ENCODE data around the gene CBR4.
"Not testable (repeated sequence)": the region's sequence is repeated elsewhere in the genome, so short reads cannot be mapped to it uniquely, and the experiment has no call there.

CBR4 gene

DNA sequence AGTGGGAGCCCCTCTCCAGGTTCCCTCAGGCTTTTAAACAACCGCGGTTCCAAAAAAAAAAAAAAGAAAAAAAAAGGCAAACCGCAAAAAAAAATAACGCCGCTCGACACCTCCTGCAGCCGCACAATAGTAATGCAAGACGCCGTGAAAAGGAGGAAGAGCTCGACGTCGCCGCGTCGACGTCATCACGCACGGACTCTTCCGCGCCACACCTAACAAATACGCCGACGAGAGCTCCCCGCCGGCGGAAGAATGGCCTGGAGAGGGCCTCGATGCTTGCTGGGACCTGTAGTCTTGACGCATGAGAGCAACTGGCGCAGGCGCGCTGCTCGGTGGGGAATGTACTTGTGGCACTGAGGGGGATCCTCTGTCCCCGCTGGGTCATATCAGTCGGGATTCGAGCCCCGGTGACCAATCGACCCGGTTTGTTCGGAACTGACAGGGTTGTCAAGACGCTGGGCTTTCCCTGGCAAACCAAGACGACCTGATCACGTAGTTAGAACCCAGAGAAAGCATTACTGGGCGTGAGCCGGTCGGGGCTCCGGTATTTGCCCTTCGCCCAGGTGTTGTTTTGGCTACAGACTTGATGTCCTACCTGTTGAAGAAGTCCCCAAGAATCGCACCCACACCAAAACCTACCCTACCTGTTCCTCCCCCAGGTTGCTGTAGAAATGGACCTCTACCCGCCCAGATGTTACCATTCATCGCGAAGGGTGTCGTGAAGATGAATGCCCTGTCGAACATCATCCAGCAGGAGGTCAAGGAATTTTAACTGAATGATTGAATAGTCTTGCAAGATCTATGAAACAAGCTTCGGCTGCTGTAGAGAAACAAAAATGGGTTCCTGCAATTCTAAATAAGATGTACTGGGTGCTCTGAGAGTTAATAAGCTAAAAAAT lies at the start of gene CBR4:
Gene CBR4, minus strand, starts transcription at position 131 of the 899 bp plus-strand sequence. CDS start 166 bp downstream, outside the sequence.
- DNase-seq: peak; percentile 91 to 94

GRCh38 chr4:169059306-169060211 lies 49.5 kb upstream of the CBR4 start:
- no peak for DNase-seq

GRCh38 chr4:169058312-169058711 lies 48.3 kb upstream of the CBR4 start:
- DNase-seq: no peak

- DNase-seq: no peak
These were observed 44.8 kb upstream of the CBR4 start for GRCh38 chr4:169054879-169055278.

DNA sequence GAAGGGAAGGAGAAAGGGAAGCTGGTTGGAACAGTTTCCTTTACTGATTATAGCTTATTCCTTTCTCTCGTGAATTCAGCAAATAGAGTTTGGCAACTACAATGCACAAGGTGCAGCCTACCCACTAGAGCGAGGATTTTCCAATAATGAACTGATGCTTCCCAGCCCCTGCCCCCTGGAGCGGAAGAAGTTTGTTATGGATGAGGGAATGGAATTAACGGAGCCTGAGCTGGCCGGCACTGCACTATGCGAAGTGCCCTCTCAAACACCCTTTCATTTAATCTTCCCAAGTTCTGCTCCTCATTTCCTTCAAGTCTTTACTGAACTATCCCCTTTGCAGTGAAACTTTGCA lies 42.5 kb upstream of the CBR4 start:
- no peak for DNase-seq

DNA sequence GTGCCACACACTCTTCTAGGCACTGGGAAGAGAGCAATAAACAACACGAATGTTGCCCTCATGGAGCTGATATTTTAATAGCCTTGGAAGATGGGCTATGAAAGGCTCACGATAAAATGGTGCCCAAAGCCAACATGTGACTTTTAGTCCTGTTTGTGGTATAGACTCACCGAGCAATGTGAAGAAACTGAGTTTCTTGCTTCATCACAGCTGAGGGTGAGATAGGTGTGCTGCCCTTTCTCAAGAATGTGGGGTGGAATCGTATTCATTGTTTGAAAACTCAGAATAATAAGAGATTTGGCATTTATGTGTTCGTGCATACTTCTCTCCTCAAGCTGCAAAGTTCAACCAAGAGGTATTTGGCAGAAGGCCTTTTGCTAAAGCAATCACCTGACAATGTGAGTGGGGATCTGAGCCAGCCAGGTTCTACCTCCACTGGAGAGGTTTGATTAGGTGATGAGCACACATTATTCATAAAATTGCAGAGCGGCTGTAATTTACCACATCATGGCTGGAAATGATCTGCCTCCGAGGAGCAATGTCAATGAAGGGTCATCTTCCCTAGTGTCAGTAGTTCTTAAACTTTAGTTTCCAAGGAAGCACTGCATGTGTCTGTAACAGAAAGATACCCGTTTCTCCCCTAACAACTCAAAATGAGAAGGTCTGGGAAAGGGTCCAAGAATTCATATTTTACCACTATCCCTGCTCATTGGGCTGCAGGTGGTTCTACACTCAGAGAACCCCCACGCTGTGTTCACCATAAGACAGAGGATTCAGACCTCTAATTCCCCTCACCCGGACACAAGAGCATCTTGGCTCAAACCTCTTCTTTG lies 41.9 kb upstream of the CBR4 start:
- no peak for DNase-seq

DNA sequence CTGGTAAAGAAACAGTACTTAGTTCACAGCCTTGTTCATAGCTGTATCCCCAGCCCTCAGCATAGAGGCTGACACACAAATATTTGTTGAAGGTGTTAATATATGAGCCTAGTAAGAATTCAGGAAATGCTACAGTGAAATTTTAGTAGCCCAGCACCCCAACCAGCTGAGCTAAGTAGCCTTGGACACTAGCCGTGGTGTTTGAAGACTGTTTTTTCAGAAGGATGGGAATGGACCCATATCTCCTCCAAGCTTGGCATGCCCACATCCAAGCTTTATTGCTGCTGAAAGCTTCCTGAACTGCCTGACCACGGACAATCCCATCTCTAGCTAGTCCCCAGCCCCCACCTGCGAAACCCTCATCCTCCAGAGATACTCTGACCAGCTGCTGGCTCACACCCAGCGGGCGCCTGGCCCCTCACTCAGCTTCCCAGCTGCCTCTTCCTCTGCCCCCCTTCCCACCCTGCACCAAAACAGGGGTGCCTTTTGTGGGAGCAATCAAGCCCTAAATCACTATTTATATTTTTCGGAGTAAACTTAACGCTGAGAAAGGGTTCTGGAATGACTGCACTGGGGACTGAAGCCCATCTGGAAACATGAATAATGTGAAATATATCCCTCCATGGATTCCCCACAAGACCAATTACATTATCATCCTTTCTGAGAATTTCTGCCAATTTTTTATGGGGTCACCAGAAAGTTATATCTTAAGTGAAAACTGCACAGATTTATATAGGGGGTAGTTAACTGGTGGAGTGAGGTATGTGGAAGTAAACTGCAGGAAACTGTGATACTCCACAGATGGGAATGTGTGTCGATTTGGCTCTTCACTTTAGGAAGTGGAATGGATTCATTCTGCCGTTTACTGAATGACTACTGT lies 41.1 kb upstream of the CBR4 start:
- no peak for DNase-seq

- DNase-seq: no peak
These were observed 40.2 kb upstream of the CBR4 start for GRCh38 chr4:169050284-169050683.

DNA sequence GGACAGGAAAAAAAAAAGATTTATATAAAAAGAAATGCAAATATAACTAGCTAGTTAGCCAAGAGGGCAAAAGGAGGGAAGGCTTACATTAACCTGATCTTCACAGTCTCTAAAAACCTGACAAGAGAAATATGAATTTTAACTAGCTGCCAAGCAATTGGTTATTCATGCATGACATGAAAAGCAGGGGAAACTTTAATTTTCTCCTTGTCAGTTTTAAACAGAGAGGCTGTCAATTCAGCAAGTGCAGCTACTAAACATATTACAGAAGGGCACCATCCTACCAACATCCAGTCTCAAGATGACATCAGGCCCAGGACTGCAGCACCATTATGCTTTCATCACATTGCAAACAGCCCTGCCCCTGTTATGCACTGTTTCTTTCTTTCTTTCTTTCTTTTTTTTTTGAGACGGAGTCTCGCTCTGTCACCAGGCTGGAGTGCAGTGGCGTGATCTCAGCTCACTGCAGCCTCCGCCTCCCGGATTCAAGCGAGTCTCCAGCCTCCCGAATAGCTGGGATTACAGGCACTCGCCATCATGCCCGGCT lies 38.9 kb upstream of the CBR4 start:
- DNase-seq: no peak

- DNase-seq: no peak
These were observed 37.9 kb upstream of the CBR4 start for GRCh38 chr4:169047956-169048355.

- DNase-seq: no peak
These were observed 36.0 kb upstream of the CBR4 start for GRCh38 chr4:169045862-169046584.

GRCh38 chr4:169044714-169045447 lies 34.8 kb upstream of the CBR4 start:
- no peak for DNase-seq

GRCh38 chr4:169042608-169043007 lies 32.6 kb upstream of the CBR4 start:
- DNase-seq: no peak

DNA sequence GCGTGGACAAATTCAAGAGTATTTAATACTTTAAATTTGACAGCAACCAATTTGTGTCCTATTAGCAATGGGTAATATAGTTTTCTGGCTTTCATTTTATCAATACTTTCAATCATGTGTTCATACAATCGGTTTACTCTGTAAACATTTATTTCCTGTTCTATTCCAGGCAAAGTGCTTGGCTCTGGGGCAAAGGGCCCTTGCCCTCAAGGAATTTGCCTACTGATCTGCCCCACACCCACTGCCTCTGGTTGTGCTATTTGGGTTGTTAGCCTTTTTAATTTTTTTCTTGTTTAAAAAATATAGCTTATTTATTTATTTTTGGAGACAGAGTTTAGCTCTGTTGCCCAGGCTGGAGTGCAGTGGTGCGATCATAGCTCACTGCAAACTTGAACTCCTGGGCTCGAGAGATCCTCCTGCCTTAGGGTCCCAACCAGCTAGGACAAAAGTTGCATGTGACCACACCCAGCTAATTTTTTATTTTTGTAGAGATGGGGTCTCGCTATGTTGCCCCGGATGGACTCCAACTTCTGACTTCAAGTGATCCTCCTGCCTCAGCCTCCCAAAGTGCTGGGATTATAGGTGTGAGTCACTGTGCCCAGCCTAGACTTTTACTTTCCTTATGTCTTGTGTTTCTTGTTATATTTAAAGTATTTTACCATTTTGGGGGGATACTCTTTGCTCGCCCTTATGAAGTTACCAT lies 30.7 kb upstream of the CBR4 start:
- DNase-seq: no peak

GRCh38 chr4:169039251-169039954 lies 29.3 kb upstream of the CBR4 start:
- DNase-seq: no peak

- DNase-seq: no peak
These were observed 27.5 kb upstream of the CBR4 start for GRCh38 chr4:169037506-169037905.

- not testable (repeated sequence) for DNase-seq
These were observed 26.0 kb upstream of the CBR4 start for GRCh38 chr4:169035871-169036620.

- DNase-seq: no peak
These were observed 23.6 kb upstream of the CBR4 start for GRCh38 chr4:169033660-169034059.
